ENCODE measurements around the gene SLCO4C1. TPM values are rescaled to one million over a fixed set of nuclear protein-coding genes. Genes with fewer than 3 reads are reported as not detected.
"Not testable (repeated sequence)": the region's sequence is repeated elsewhere in the genome, so short reads cannot be mapped to it uniquely, and the experiment has no call there.

SLCO4C1 gene
- polyA plus RNA-seq (2014; cell fraction: cytosol; rRNA removed), result 0.36 and 0.42 TPM in 2 replicates
- polyA plus RNA-seq (2014; cell fraction: nucleus; rRNA removed), result 0.15 and 0.36 TPM in 2 replicates

GRCh38 chr5:102296178-102296817 lies at the start of gene SLCO4C1:
TSS of gene SLCO4C1 (minus strand) at chr5:102296284. CDS start at chr5:102296262, 22 bp downstream.
- peak; percentile 75 for DNase-seq (ENCODE audit: low spot score)

GRCh38 chr5:102341681-102342288 lies 45.7 kb upstream of the SLCO4C1 start:
- DNase-seq (ENCODE audit: low spot score), result no peak

- DNase-seq (ENCODE audit: low spot score), result peak; percentile 72
Measured at GRCh38 chr5:102324714-102325113, 28.6 kb upstream of the SLCO4C1 start.

GRCh38 chr5:102318801-102319200 lies 22.7 kb upstream of the SLCO4C1 start:
- not testable (repeated sequence) for DNase-seq (ENCODE audit: low spot score)

- no peak for DNase-seq (ENCODE audit: low spot score)
Measured at GRCh38 chr5:102314328-102314727, 18.2 kb upstream of the SLCO4C1 start.

GRCh38 chr5:102313912-102314311 lies 17.8 kb upstream of the SLCO4C1 start:
- peak; percentile 62 for DNase-seq (ENCODE audit: low spot score)

GRCh38 chr5:102312586-102313370 lies 16.7 kb upstream of the SLCO4C1 start:
- DNase-seq (ENCODE audit: low spot score), result no peak

GRCh38 chr5:102309586-102309985 lies 13.5 kb upstream of the SLCO4C1 start:
- no peak for DNase-seq (ENCODE audit: low spot score)

- no peak for DNase-seq (ENCODE audit: low spot score)
Measured at GRCh38 chr5:102307232-102307631, 11.1 kb upstream of the SLCO4C1 start.

GRCh38 chr5:102306121-102306520 lies 10.0 kb upstream of the SLCO4C1 start:
- DNase-seq (ENCODE audit: low spot score), result no peak

GRCh38 chr5:102295534-102296177 lies 428 bp downstream of the SLCO4C1 start:
- DNase-seq (ENCODE audit: low spot score), result no peak

- no peak for DNase-seq (ENCODE audit: low spot score)
Measured at GRCh38 chr5:102294886-102295395, 1.1 kb downstream of the SLCO4C1 start.

GRCh38 chr5:102290004-102290403 lies 6.1 kb downstream of the SLCO4C1 start:
- no peak for DNase-seq (ENCODE audit: low spot score)

GRCh38 chr5:102289251-102289899 lies 6.7 kb downstream of the SLCO4C1 start:
- DNase-seq (ENCODE audit: low spot score), result no peak

- no peak for DNase-seq (ENCODE audit: low spot score)
Measured at GRCh38 chr5:102288630-102289029, 7.5 kb downstream of the SLCO4C1 start.

GRCh38 chr5:102286476-102286875 lies 9.6 kb downstream of the SLCO4C1 start:
- DNase-seq (ENCODE audit: low spot score), result no peak

- DNase-seq (ENCODE audit: low spot score), result no peak
Measured at GRCh38 chr5:102283102-102283797, 12.8 kb downstream of the SLCO4C1 start.

GRCh38 chr5:102279711-102280110 lies 16.4 kb downstream of the SLCO4C1 start:
- DNase-seq (ENCODE audit: low spot score), result no peak

- no peak for DNase-seq (ENCODE audit: low spot score)
Measured at GRCh38 chr5:102278231-102278630, 17.9 kb downstream of the SLCO4C1 start.

- DNase-seq (ENCODE audit: low spot score), result no peak
Measured at GRCh38 chr5:102277144-102277543, 18.9 kb downstream of the SLCO4C1 start.

GRCh38 chr5:102271759-102272158 lies 24.3 kb downstream of the SLCO4C1 start:
- peak; percentile 92 for DNase-seq (ENCODE audit: low spot score)

All from SK-N-DZ (cell line).